Mesenchymal stem cell (in vitro differentiated cells and primary cell): ENCODE data around the gene DENND2A.
"Not testable (repeated sequence)": the region's sequence is repeated elsewhere in the genome, so short reads cannot be mapped to it uniquely, and the experiment has no call there.

ENCODE experiments used
- DNase-seq: peaks from one replicate; pipeline ENCODE4 v3.0.0-alpha.2; 2013
- H2AFZ ChIP-seq: one replicate; pipeline ENCODE4 v1.6.1; 2013; ENCODE audit warnings: low read depth, mild to moderate bottlenecking, control low read depth, inconsistent platforms, low read length, moderate library complexity
- H2AK5ac ChIP-seq: 2 replicates; pipeline ENCODE4 v1.6.1; 2013; ENCODE audit warnings: low read length, moderate library complexity, mild to moderate bottlenecking, inconsistent platforms; ENCODE audit not compliant: severe bottlenecking
- H2BK120ac ChIP-seq: one replicate; pipeline ENCODE4 v1.6.1; 2013; ENCODE audit warnings: low read depth, mild to moderate bottlenecking, inconsistent platforms, low read length, moderate library complexity
- H2BK12ac ChIP-seq, 2 experiments: one replicate each; pipeline ENCODE4 v1.6.1; 2013; ENCODE audit warnings: inconsistent platforms in 2 of 2, low read length in 2 of 2, mild to moderate bottlenecking in 2 of 2, moderate library complexity in 2 of 2, control low read depth in 1 of 2
- H2BK15ac ChIP-seq: one replicate; pipeline ENCODE4 v1.6.1; 2013; ENCODE audit warnings: mild to moderate bottlenecking, low read depth, inconsistent platforms; ENCODE audit not compliant: poor library complexity, severe bottlenecking
- H2BK5ac ChIP-seq: 2 replicates; pipeline ENCODE4 v1.6.1; 2013; ENCODE audit warnings: low read depth, mild to moderate bottlenecking, low read length, control low read depth, inconsistent platforms; ENCODE audit not compliant: poor library complexity, severe bottlenecking
- H3K14ac ChIP-seq, 2 experiments: one replicate each; pipeline ENCODE4 v1.6.1; 2013; ENCODE audit warnings: inconsistent platforms in 2 of 2, low read length in 2 of 2, control low read depth in 1 of 2, mild to moderate bottlenecking in 1 of 2, moderate library complexity in 1 of 2
- H3K18ac ChIP-seq, 2 experiments: one replicate each; pipeline ENCODE4 v1.6.1; 2013; ENCODE audit warnings: inconsistent platforms in 2 of 2, low read length in 2 of 2, control low read depth in 1 of 2, low read depth in 1 of 2, mild to moderate bottlenecking in 1 of 2
- H3K23ac ChIP-seq, 2 experiments: one replicate each; pipeline ENCODE4 v1.6.1; 2013; ENCODE audit warnings: inconsistent platforms in 2 of 2, low read length in 2 of 2, mild to moderate bottlenecking in 2 of 2, moderate library complexity in 2 of 2, control low read depth in 1 of 2
- H3K27ac ChIP-seq: 2 replicates; pipeline ENCODE4 v1.5.1; 2013; ENCODE audit warnings: mild to moderate bottlenecking, moderate library complexity, low read length, control low read depth, inconsistent platforms; ENCODE audit not compliant: poor library complexity, severe bottlenecking
- H3K27me3 ChIP-seq, 2 experiments: 2 replicates each; pipeline versions ENCODE4 v1.6.1 to v1.7.0; 2013; ENCODE audit warnings: low read length in 2 of 2, mild to moderate bottlenecking in 2 of 2, moderate library complexity in 2 of 2, control low read depth in 1 of 2, inconsistent platforms in 1 of 2; ENCODE audit not compliant: control insufficient read depth in 1 of 2, insufficient read depth in 1 of 2
- H3K36me3 ChIP-seq, 2 experiments: 2 replicates each; pipeline versions ENCODE4 v1.6.1 to v1.7.0; 2013; ENCODE audit warnings: low read length in 2 of 2, control low read depth in 1 of 2, inconsistent platforms in 1 of 2, low read depth in 1 of 2, mild to moderate bottlenecking in 1 of 2; ENCODE audit not compliant: insufficient read depth in 2 of 2, control insufficient read depth in 1 of 2
- H3K4ac ChIP-seq, 2 experiments: one replicate each; pipeline ENCODE4 v1.6.1; 2013; ENCODE audit warnings: inconsistent platforms in 2 of 2, low read length in 2 of 2, mild to moderate bottlenecking in 2 of 2, moderate library complexity in 2 of 2, control low read depth in 1 of 2, low read depth in 1 of 2
- H3K4me1 ChIP-seq: 2 replicates; pipeline ENCODE4 v1.6.1; 2013; ENCODE audit warnings: low read depth, low read length, control low read depth; ENCODE audit not compliant: control insufficient read depth, insufficient read depth
- H3K4me2 ChIP-seq: 2 replicates; pipeline ENCODE4 v1.6.1; 2013; ENCODE audit warnings: low read length, mild to moderate bottlenecking, inconsistent platforms; ENCODE audit not compliant: poor library complexity, severe bottlenecking
- H3K4me3 ChIP-seq, 2 experiments: 2 replicates each; pipeline versions ENCODE4 v1.5.1 to v1.7.0; 2013; ENCODE audit warnings: low read length in 2 of 2, mild to moderate bottlenecking in 2 of 2, control low read depth in 1 of 2, low read depth in 1 of 2; ENCODE audit not compliant: insufficient read depth in 1 of 2
- H3K79me1 ChIP-seq: replicated peaks from 2 replicates; pipeline ENCODE4 v1.6.1; 2013; ENCODE audit warnings: mild to moderate bottlenecking, control low read depth, low read length, inconsistent platforms; ENCODE audit not compliant: poor library complexity, severe bottlenecking
- H3K9ac ChIP-seq: 2 replicates; pipeline ENCODE4 v1.7.0; 2013; ENCODE audit warnings: mild to moderate bottlenecking, low read length, moderate library complexity
- H3K9me3 ChIP-seq: 2 replicates; pipeline ENCODE4 v1.7.0; 2013; ENCODE audit warnings: mild to moderate bottlenecking, low read length; ENCODE audit not compliant: control insufficient read depth
- H4K8ac ChIP-seq: one replicate; pipeline ENCODE4 v1.6.1; 2013; ENCODE audit warnings: inconsistent platforms, mild to moderate bottlenecking, low read length, moderate library complexity
- H4K91ac ChIP-seq: one replicate; pipeline ENCODE4 v1.6.1; 2013; ENCODE audit warnings: mild to moderate bottlenecking, low read length, inconsistent platforms
- WGBS: methylation state at CpG from one replicate; pipeline ENCODE4 v1.1.7; 2013; ENCODE audit warnings: mixed read lengths; 5-methylcytosine and 5-hydroxymethylcytosine counted together

DENND2A gene

GRCh38 chr7:140623980-140624379 lies 16.6 kb downstream of the DENND2A start:
- H3K27ac ChIP-seq = peak overlapping the region; percentile 89
- peak overlapping the region; percentile 52 for H3K9ac ChIP-seq
- WGBS = 26% methylated on average over 4 of the region's 6 CpGs
- H3K79me1 ChIP-seq = peaks cover 2% of the 10 kb centered on the region
- H2BK15ac ChIP-seq = peak overlapping the region; percentile 65
- H3K36me3 ChIP-seq = peaks cover 0 to 14% of the 10 kb centered on the region in 2 experiments
- H3K4me3 ChIP-seq = peak overlapping the region in 1 of 2 experiments; percentile 30
- H4K8ac ChIP-seq = peak overlapping the region; percentile 10
- H3K27me3 ChIP-seq = no peaks in the 10 kb centered on the region
- peak overlapping the region; percentile 86 for H2BK5ac ChIP-seq
- peak overlapping the region; percentile 22 for H4K91ac ChIP-seq
- H3K4ac ChIP-seq = peak overlapping the region in 1 of 2 experiments; percentile 20
- H3K4me2 ChIP-seq = no peak overlapping the region
- H3K23ac ChIP-seq = no peak overlapping the region
- H3K18ac ChIP-seq = peak overlapping the region in 1 of 2 experiments; percentile 44
- H2AFZ ChIP-seq = peak overlapping the region; percentile 18
- no peak overlapping the region for H2BK12ac ChIP-seq
- H3K4me1 ChIP-seq = peaks cover 27% of the 10 kb centered on the region
- DNase-seq = peak; percentile 91
- H2BK120ac ChIP-seq = peak overlapping the region; percentile 29
- peak overlapping the region; percentile 98 for H2AK5ac ChIP-seq
- no peaks in the 10 kb centered on the region for H3K9me3 ChIP-seq
- peak overlapping the region in 1 of 2 experiments; percentile 83 for H3K14ac ChIP-seq

- Histone ChIP-seq H2BK15ac (no peak overlapping the region), H2BK12ac (no peak overlapping the region), H4K91ac (no peak overlapping the region), H3K27ac (peak overlapping the region; percentile 70), H3K27me3 (no peaks in the 10 kb centered on the region), H3K9ac (peak overlapping the region; percentile 65), H4K8ac (no peak overlapping the region), H3K4me3 (no peak overlapping the region), H2BK120ac (no peak overlapping the region), H2AK5ac (peak overlapping the region; percentile 80), H3K23ac (no peak overlapping the region), H3K14ac (no peak overlapping the region), H3K9me3 (no peaks in the 10 kb centered on the region), H2AFZ (no peak overlapping the region), H3K4me1 (peaks cover 22% of the 10 kb centered on the region), H3K79me1 (peaks cover 2% of the 10 kb centered on the region), H2BK5ac (no peak overlapping the region), H3K4ac (no peak overlapping the region), H3K18ac (no peak overlapping the region), H3K4me2 (no peak overlapping the region), H3K36me3 (peaks cover 0 to 19% of the 10 kb centered on the region in 2 experiments)
- WGBS = 62% methylated on average over 6 of the region's 7 CpGs
- DNase-seq = no peak
Measured at GRCh38 chr7:140621401-140622021, 19.1 kb downstream of the DENND2A start.

DNA sequence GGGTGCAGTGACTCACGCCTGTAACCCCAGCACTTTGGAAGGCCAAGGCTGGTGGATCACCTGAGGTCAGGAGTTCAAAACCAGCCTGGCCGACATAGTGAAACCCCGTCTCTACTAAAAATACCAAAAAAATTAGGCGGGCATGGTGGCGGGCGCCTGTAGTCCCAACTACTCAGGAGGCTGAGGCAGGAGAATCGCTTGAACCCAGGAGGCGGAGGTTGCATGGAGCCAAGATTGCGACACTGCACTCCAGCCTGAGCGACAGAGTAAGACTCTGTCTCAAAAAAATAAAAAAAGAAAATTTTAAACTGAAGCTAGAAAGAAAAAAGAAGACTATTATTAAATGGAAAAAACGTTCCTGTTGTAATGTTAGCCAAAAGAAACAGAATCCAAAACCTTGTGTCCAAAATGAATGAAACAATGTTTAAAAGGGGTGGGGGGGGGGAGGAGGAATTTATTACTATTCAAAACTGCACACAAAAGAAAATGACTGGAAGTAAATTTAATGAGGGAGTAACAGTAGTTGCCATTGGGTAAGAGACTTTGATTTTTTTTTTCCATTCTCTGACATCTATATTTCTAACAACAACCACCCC lies 20.6 kb downstream of the DENND2A start:
- not testable (repeated sequence) for H3K27me3 ChIP-seq, H2BK12ac ChIP-seq, H3K79me1 ChIP-seq, H2AK5ac ChIP-seq, H3K9me3 ChIP-seq, H3K4me2 ChIP-seq, H4K91ac ChIP-seq, H3K4ac ChIP-seq, H4K8ac ChIP-seq, H3K27ac ChIP-seq, H3K18ac ChIP-seq, H2BK120ac ChIP-seq, H2AFZ ChIP-seq, H3K9ac ChIP-seq, H2BK5ac ChIP-seq, H2BK15ac ChIP-seq, H3K23ac ChIP-seq, H3K14ac ChIP-seq, DNase-seq, H3K4me3 ChIP-seq
- Histone ChIP-seq H3K4me1 (peaks cover 21% of the 10 kb centered on the region), H3K36me3 (peaks cover 0 to 19% of the 10 kb centered on the region in 2 experiments)
- WGBS = 97% methylated on average over 9 of the region's 11 CpGs

DNA sequence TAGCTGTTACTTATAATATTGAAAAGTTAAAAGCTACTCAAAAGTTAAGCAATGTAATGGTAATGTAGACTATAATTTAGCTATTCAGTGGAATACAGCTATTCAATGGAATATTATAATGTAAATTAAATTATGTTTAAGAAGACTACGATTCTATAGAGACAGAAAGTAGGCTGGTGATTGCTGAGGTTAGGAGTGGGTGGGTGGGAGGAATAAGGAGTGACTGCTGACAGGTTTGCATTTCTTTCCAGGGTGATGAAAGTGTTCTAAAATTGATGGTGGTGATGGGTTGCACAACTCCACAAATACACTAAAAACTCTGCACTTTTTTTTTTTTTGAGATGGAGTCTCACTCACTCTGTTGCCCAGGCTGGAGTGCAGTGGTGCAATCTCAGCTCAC lies 21.4 kb downstream of the DENND2A start:
- H3K4me3 ChIP-seq = no peak overlapping the region
- no CpG with 5 or more reads among the region's 1 CpG for WGBS
- H3K9ac ChIP-seq = no peak overlapping the region
- H3K4me2 ChIP-seq = no peak overlapping the region
- H4K91ac ChIP-seq = no peak overlapping the region
- H2BK120ac ChIP-seq = no peak overlapping the region
- H3K18ac ChIP-seq = no peak overlapping the region
- peaks cover 21% of the 10 kb centered on the region for H3K4me1 ChIP-seq
- no peak overlapping the region for H2AK5ac ChIP-seq
- no peak overlapping the region for H2BK12ac ChIP-seq
- no peak overlapping the region for H2BK15ac ChIP-seq
- no peak overlapping the region for H3K23ac ChIP-seq
- peaks cover 0 to 16% of the 10 kb centered on the region in 2 experiments for H3K36me3 ChIP-seq
- H3K9me3 ChIP-seq = no peaks in the 10 kb centered on the region
- no peak overlapping the region for H4K8ac ChIP-seq
- H2BK5ac ChIP-seq = no peak overlapping the region
- DNase-seq = no peak
- no peaks in the 10 kb centered on the region for H3K27me3 ChIP-seq
- peaks cover 8% of the 10 kb centered on the region for H3K79me1 ChIP-seq
- H3K27ac ChIP-seq = no peak overlapping the region
- H2AFZ ChIP-seq = no peak overlapping the region
- H3K14ac ChIP-seq = no peak overlapping the region
- H3K4ac ChIP-seq = no peak overlapping the region
